Activated T-cell treated with anti-CD3 and anti-CD28 coated beads, Interleukin-2, amount 50 U/mL, for 1 hour (primary cell): ENCODE data around the gene MTA3.

Source experiments
- DNase-seq: peaks from one replicate; pipeline ENCODE4 v3.0.0-alpha.2; 2020

Gene MTA3

GRCh38 chr2:42791606-42792005 is 223.2 kb downstream of the MTA3 start:
- no peak for DNase-seq

GRCh38 chr2:42792087-42792582 is 223.7 kb downstream of the MTA3 start:
- DNase-seq, result no peak

- DNase-seq, result peak; percentile 35
Observed at GRCh38 chr2:42792583-42793333, 224.3 kb downstream of the MTA3 start, which contains the start of gene HAAO. Gene HAAO, minus strand, starts transcription at chr2:42792583. Its CDS starts 47 bp downstream, at chr2:42792536.

GRCh38 chr2:42793334-42794270 is 225.2 kb downstream of the MTA3 start:
- no peak for DNase-seq

- DNase-seq, result no peak
Observed at GRCh38 chr2:42794271-42795046, 226.0 kb downstream of the MTA3 start.

GRCh38 chr2:42795275-42795674 is 226.8 kb downstream of the MTA3 start:
- DNase-seq, result no peak

GRCh38 chr2:42795841-42796301 is 227.4 kb downstream of the MTA3 start:
- no peak for DNase-seq

- no peak for DNase-seq
Observed at GRCh38 chr2:42796427-42797248, 228.2 kb downstream of the MTA3 start.

GRCh38 chr2:42797281-42797680 is 228.8 kb downstream of the MTA3 start:
- DNase-seq, result no peak

GRCh38 chr2:42799881-42800280 is 231.4 kb downstream of the MTA3 start:
- no peak for DNase-seq

GRCh38 chr2:42800461-42800962 is 232.1 kb downstream of the MTA3 start:
- DNase-seq, result no peak

- DNase-seq, result no peak
Observed at GRCh38 chr2:42800981-42801380, 232.5 kb downstream of the MTA3 start.

GRCh38 chr2:42801381-42801780 is 232.9 kb downstream of the MTA3 start:
- no peak for DNase-seq

- DNase-seq, result no peak
Observed at GRCh38 chr2:42802150-42802549, 233.7 kb downstream of the MTA3 start.

GRCh38 chr2:42804338-42804737 is 235.9 kb downstream of the MTA3 start:
- DNase-seq, result no peak

GRCh38 chr2:42804891-42805290 is 236.5 kb downstream of the MTA3 start:
- no peak for DNase-seq
